Measurements from ENCODE around the gene ZCCHC24.
A peak's percentile ranks its signal among the peaks of the same experiment; 100 is the strongest.

Gene ZCCHC24

GRCh38 chr10:79483948-79484347 lies 38.5 kb upstream of the ZCCHC24 start:
- Mint-ChIP-seq H3K9me3 (peaks cover 3% of the 10 kb centered on the region), H3K4me3 (no peak overlapping the region), H3K36me3 (ENCODE audit: low read depth) (no peaks in the 10 kb centered on the region), H3K4me1 (peaks cover 32% of the 10 kb centered on the region), H3K27me3 (ENCODE audit: low read depth) (peaks cover 6% of the 10 kb centered on the region), H3K27ac (no peak overlapping the region)
- TF ChIP-seq CTCF (IDR thresholded peaks at IDR 0.05; ENCODE audit: unreplicated experiment in 3 of 3) = no peak

GRCh38 chr10:79483299-79483698 lies 37.9 kb upstream of the ZCCHC24 start:
- Mint-ChIP-seq H3K27ac (no peak overlapping the region), H3K36me3 (ENCODE audit: low read depth) (no peaks in the 10 kb centered on the region), H3K4me1 (peaks cover 25% of the 10 kb centered on the region), H3K9me3 (peaks cover 3% of the 10 kb centered on the region), H3K27me3 (ENCODE audit: low read depth) (peaks cover 6% of the 10 kb centered on the region), H3K4me3 (no peak overlapping the region)
- TF ChIP-seq CTCF (IDR thresholded peaks at IDR 0.05; ENCODE audit: unreplicated experiment in 3 of 3) = no peak

- Mint-ChIP-seq H3K9me3 (peaks cover 3% of the 10 kb centered on the region), H3K27ac (no peak overlapping the region), H3K4me3 (no peak overlapping the region), H3K36me3 (ENCODE audit: low read depth) (no peaks in the 10 kb centered on the region), H3K27me3 (ENCODE audit: low read depth) (peaks cover under 1% of the 10 kb centered on the region), H3K4me1 (peaks cover 20% of the 10 kb centered on the region)
- no peak for TF ChIP-seq CTCF (IDR thresholded peaks at IDR 0.05; ENCODE audit: unreplicated experiment in 3 of 3)
Measured at GRCh38 chr10:79482741-79483140, 37.3 kb upstream of the ZCCHC24 start.

- peaks cover 16% of the 10 kb centered on the region for H3K4me1 Mint-ChIP-seq
- no peak overlapping the region for H3K27ac Mint-ChIP-seq
- no peaks in the 10 kb centered on the region for H3K36me3 Mint-ChIP-seq (ENCODE audit: low read depth)
- H3K4me3 Mint-ChIP-seq = no peak overlapping the region
- peaks cover 3% of the 10 kb centered on the region for H3K9me3 Mint-ChIP-seq
- no peak for TF ChIP-seq CTCF (IDR thresholded peaks at IDR 0.05; ENCODE audit: unreplicated experiment in 3 of 3)
- H3K27me3 Mint-ChIP-seq (ENCODE audit: low read depth) = no peaks in the 10 kb centered on the region
Measured at GRCh38 chr10:79482304-79482703, 36.9 kb upstream of the ZCCHC24 start.

GRCh38 chr10:79479283-79479909 lies 34.0 kb upstream of the ZCCHC24 start:
- Mint-ChIP-seq H3K4me1 (peaks cover 13% of the 10 kb centered on the region), H3K27me3 (ENCODE audit: low read depth) (no peaks in the 10 kb centered on the region), H3K9me3 (peaks cover 3% of the 10 kb centered on the region), H3K36me3 (ENCODE audit: low read depth) (no peaks in the 10 kb centered on the region), H3K27ac (no peak overlapping the region), H3K4me3 (no peak overlapping the region)
- no peak for TF ChIP-seq CTCF (IDR thresholded peaks at IDR 0.05; ENCODE audit: unreplicated experiment in 3 of 3)

- H3K4me1 Mint-ChIP-seq = peaks cover 25% of the 10 kb centered on the region
- peaks cover 3% of the 10 kb centered on the region for H3K9me3 Mint-ChIP-seq
Measured at GRCh38 chr10:79477456-79477855, 32.0 kb upstream of the ZCCHC24 start.

More at GRCh38 chr10:79477456-79477855, 32.0 kb upstream of the ZCCHC24 start:
- H3K36me3 Mint-ChIP-seq (ENCODE audit: low read depth) = no peaks in the 10 kb centered on the region
- H3K27ac Mint-ChIP-seq = peak overlapping the region in 1 of 3 experiments; percentile 43
- no peak for TF ChIP-seq CTCF (IDR thresholded peaks at IDR 0.05; ENCODE audit: unreplicated experiment in 3 of 3)
- no peak overlapping the region for H3K4me3 Mint-ChIP-seq
- H3K27me3 Mint-ChIP-seq (ENCODE audit: low read depth) = peaks cover 6% of the 10 kb centered on the region
